PC-3 (cell line): Measurements from ENCODE around the gene ODAPH.

Experiments used
- CTCF ChIP-seq: fragments of 300-600 bp; sonication (generic); conservative IDR thresholded peaks from 2 replicates; pipeline ENCODE4 v1.5.1; 2017; ENCODE audit warnings: antibody characterized with exemption, low read depth, mild to moderate bottlenecking, low read length
- EZH2 ChIP-seq: fragments of 300-600 bp; sonication (generic); IDR thresholded peaks from one replicate; pipeline ENCODE4 v1.6.1; 2017; ENCODE audit warnings: antibody characterized with exemption, mild to moderate bottlenecking, low read length; ENCODE audit not compliant: unreplicated experiment

GRCh38 chr4:75525910-75526309 lies 30.0 kb upstream of the ODAPH start:
- no peak for TF ChIP-seq CTCF
- TF ChIP-seq EZH2: no peak
